Activated naive CD8-positive, alpha-beta T cell treated with anti-CD3 and anti-CD28 coated beads, Interleukin-2, amount 10 ng/mL, durations not matched to agents 7 days and 5 days (primary cell): ENCODE measurements around the gene CACNA1S. TPM values are rescaled to one million over a fixed set of nuclear protein-coding genes. Genes with fewer than 3 reads are reported as not detected.

Experiments used
- ATAC-seq: fragments of 150-1000 bp; cut with Tn5 transposase; one replicate; pipeline ENCODE4 v1.10.0; 2021; ENCODE audit warnings: low read depth, moderate library complexity
- POLR2A ChIA-PET: fragments of 350-600 bp; sonication (Branson Sonifier 250); formaldehyde crosslinking; loops from one replicate; lab custom pipeline; 2021; ENCODE audit warnings: antibody characterized with exemption; lab: Charles Lee
- DNase-seq: peaks from one replicate; pipeline ENCODE4 v3.0.0; 2021
- H3K27ac Mint-ChIP-seq: one replicate; pipeline ENCODE4 v1.8.0; 2022; ENCODE audit warnings: mild to moderate bottlenecking, mixed read lengths
- H3K27me3 Mint-ChIP-seq: one replicate; pipeline ENCODE4 v1.8.0; 2022; ENCODE audit warnings: mild to moderate bottlenecking, moderate library complexity, mixed read lengths
- H3K36me3 Mint-ChIP-seq: one replicate; pipeline ENCODE4 v1.8.0; 2021; ENCODE audit warnings: mild to moderate bottlenecking, mixed read lengths
- H3K4me1 Mint-ChIP-seq: one replicate; pipeline ENCODE4 v1.8.0; 2021; ENCODE audit warnings: mixed read lengths
- H3K4me3 Mint-ChIP-seq: one replicate; pipeline ENCODE4 v1.8.0; 2022; ENCODE audit warnings: mild to moderate bottlenecking, moderate library complexity, mixed read lengths
- H3K9me3 Mint-ChIP-seq: one replicate; pipeline ENCODE4 v1.8.0; 2021; ENCODE audit warnings: mixed read lengths
- total RNA-seq, 2 experiments: library from RNA; stranded (reverse); gene quantifications; one replicate each; pipeline ENCODE4 v1.2.3, GENCODE V29; 2021

Gene CACNA1S
- total RNA-seq, 2 experiments from 2014 or later = not detected

DNA sequence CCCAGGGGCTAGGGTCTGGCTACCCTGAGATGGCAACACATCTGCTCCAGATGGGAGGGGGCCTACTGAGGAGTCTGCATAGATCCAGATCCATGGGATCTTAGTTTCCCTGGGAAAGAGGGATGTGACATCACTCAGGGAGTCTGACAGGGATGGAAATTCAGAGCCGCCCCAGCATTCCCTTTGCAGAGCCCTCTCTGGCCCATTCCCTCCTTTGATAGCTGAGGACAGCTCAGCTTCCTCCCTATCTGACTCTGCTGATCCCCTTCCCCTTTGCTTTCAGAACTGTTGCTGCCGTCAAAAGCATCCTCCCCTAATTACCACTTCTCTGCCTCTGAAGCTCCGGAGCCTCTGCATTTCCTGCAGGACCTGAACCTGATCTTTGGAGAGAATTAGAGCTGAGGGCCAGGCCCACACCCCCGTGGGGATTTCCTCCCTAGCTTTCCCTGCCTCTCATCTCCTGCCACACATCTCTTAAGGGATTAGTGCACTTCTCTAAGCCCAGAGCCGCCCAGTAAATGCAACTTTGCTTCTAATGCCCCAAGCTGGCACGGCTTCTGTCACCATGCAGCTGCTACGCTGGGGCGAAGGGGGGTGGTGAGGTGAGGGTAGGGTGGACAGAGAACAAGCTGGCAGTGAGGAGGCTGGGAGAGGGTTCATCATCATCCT is 24.3 kb upstream of the CACNA1S start:
- Mint-ChIP-seq H3K27ac (no peak overlapping the region), H3K36me3 (no peaks in the 10 kb centered on the region)
- POLR2A ChIA-PET = interaction anchor here (0.7 kb wide), 1 partner anchor 10 kb away, joined by 3 read pairs; no protein-coding TSS in a partner anchor

DNA sequence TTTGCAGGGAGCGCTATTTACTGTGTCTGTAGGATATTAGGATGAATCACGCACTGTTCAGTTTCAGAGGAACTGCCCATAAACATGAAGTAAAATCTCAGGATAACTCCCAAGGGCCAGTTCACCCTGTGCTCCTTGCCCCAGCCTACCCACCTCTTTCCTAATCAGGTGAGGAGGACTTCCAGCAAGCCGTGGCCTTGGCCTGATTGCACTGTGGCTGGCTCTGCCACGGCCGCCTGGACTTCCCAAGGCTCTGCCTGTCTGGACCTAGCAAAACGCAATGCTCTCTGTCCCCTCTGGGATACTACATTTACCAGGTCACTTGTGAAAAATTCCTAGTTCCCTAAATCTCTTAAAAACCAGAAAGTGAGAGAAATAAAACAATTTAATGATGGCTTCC is 22.2 kb upstream of the CACNA1S start:
- POLR2A ChIA-PET = no interaction called here
- H3K9me3 Mint-ChIP-seq = no peaks in the 10 kb centered on the region
- no peaks in the 10 kb centered on the region for H3K27me3 Mint-ChIP-seq
- DNase-seq = no peak
- ATAC-seq = no peak
- H3K27ac Mint-ChIP-seq = no peak overlapping the region
- H3K36me3 Mint-ChIP-seq = no peaks in the 10 kb centered on the region
- H3K4me1 Mint-ChIP-seq = no peaks in the 10 kb centered on the region
- no peak overlapping the region for H3K4me3 Mint-ChIP-seq

More for the DNA sequence above, 24.3 kb upstream of the CACNA1S start:
- Mint-ChIP-seq H3K9me3 (no peaks in the 10 kb centered on the region), H3K4me3 (no peak overlapping the region), H3K27me3 (no peaks in the 10 kb centered on the region), H3K4me1 (no peaks in the 10 kb centered on the region)
- ATAC-seq (no peak), DNase-seq (no peak)

DNA sequence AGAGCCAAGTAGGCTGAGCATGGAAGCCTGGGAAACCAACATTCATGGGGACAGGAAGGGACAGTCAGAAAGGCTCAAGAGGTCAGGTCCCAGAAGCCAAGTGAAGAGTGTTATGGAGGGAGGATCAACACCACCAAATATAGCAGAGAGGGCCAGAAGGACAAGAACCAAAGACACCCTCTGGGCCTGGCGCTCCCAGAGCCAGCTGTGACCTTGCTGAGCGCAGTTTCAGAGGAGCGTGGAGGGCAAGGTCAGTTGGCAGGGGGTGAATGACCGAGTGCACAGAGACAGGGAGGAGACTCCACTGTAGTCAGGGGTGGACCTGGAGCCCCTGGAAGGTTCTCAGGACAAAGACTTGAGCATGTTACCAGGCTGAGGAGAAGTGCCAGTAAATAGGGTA is 19.2 kb upstream of the CACNA1S start:
- H3K9me3 Mint-ChIP-seq = no peaks in the 10 kb centered on the region
- no peaks in the 10 kb centered on the region for H3K27me3 Mint-ChIP-seq
- POLR2A ChIA-PET = no interaction called here
- H3K4me1 Mint-ChIP-seq = no peaks in the 10 kb centered on the region
- H3K36me3 Mint-ChIP-seq = no peaks in the 10 kb centered on the region
- ATAC-seq (no peak), DNase-seq (no peak)
- no peak overlapping the region for H3K27ac Mint-ChIP-seq
- H3K4me3 Mint-ChIP-seq = no peak overlapping the region

DNA sequence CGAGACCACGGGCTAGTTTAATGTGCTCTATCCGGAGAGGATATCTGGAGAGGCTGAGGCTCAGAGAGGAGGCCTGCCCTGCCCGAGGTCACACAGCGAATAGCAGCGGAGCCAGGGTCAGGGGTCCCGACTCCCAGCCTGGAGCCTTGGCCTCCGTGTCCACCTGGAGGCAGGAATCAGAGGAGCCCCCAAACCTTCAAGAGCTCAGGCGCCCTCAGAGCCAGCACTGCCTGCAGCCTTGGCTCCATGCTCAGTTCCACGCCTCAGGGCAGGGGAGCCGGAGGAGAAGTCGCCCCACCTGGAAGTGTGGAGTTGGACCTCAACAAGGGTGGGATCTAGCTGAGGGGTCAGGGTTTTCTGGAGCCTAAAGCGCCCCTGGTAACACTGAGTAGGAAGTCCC is 16.7 kb upstream of the CACNA1S start:
- DNase-seq = no peak
- H3K27me3 Mint-ChIP-seq = peaks cover 8% of the 10 kb centered on the region
- no peaks in the 10 kb centered on the region for H3K36me3 Mint-ChIP-seq
- H3K4me3 Mint-ChIP-seq = no peak overlapping the region
- no peaks in the 10 kb centered on the region for H3K4me1 Mint-ChIP-seq
- H3K27ac Mint-ChIP-seq = no peak overlapping the region
- H3K9me3 Mint-ChIP-seq = no peaks in the 10 kb centered on the region
- no peak for ATAC-seq
- POLR2A ChIA-PET = no interaction called here

DNA sequence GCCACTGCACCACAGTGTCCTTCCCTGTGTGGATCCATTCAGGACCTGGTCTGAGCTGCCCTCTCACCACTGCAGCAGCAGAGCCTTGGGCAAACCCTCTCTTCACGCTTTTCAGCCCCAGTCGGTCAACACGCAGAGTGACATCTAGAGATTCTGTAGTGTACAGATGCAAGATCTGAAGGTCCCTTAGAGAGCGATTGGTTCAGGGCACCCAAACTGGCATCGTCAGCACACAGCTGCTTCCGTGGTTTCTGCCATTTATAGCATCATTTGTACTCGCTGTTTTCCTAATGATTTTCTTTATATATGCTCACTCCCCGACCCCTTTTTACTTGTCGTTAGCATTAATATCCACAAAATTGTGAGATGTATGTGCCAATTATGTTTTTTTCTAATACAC is 16.2 kb upstream of the CACNA1S start:
- H3K27ac Mint-ChIP-seq = no peak overlapping the region
- H3K4me1 Mint-ChIP-seq = no peaks in the 10 kb centered on the region
- H3K27me3 Mint-ChIP-seq = peaks cover 12% of the 10 kb centered on the region
- ATAC-seq (no peak), DNase-seq (no peak)
- H3K4me3 Mint-ChIP-seq = no peak overlapping the region
- no peaks in the 10 kb centered on the region for H3K36me3 Mint-ChIP-seq
- no peaks in the 10 kb centered on the region for H3K9me3 Mint-ChIP-seq
- POLR2A ChIA-PET = no interaction called here

DNA sequence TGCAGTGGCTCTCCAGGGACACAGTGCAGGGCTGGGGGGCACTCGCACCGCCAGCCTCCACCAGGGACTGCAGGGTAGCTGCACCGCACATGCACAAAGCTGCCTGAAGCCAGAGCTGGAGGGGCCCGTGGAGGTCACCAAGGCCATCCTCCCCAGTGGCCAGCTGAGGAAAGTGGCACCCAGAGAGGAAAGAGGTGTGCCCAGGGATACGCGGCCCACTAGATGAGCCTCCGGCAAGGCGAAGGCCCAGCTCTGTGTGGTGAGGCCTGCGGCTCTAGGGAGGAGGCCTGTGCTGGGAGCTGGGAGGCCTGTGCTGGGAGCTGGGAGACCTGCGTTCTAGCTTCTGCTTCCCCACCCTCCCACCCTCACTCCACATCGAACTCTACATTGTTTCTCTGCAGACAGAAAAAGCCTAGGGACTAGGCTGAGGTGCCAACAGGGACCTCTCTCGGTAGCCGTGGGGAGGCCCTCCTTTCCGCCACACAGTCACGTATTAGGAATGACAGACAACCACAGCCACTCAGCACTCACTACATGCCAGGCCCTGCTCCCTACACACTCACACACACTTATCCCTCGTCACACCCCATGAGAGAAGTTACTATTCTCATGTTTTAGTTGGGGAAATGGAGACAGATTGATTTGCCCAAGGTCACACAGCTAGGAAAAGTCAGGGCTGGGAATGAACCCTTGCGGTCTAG is 15.7 kb upstream of the CACNA1S start:
- no peak for DNase-seq

DNA sequence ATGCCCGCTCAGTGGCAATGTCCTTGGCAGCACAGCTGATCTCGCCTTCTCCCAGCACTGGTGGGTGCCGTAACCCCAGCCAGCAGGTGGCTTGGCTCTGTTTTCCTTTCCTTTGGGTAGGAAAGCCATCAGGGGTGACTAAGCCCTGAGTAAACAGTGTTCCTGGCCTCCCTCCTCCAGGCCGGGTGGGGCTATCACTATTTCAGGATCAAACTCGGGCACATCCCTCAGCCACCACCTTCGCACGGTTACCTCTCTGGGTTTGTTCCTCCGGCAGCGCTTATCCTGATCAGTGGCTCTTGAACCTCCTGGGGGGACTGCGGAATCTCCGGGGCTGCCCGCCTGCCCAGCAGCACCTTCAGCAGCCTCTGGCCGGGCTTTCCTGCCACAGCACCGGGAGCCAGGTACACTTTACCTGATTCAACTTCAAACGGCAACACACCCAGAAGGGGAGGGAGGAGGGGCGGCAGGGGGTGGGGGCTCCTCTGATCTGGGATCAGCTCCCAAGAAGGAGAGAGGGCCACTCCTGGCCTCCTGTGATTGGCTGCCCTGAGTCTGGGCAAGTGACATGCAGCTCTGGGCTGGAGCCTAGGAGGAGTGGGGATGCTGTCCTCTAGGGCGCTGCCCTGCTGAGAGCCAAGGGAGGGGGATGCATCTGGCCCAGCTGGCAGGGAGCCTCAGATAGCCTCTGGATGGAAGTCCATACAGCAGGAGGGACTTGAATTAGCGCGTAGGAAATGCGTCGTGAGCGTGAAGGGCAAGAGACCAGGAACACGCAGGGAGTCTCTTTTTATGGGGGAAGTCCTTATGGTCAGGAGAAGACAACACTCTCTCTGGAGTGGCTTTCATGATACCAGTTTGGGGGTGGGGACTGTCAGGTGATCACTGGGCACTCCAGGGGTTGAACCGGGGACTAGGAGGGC is 14.9 kb upstream of the CACNA1S start, which contains the start of gene ASCL5:
ASCL5 (minus strand) TSS at position 353 of the 923 bp plus-strand sequence. CDS start 11,812 bp downstream, outside the sequence.
- no peak within 1 kb of the TSS for H3K4me3 Mint-ChIP-seq
- ATAC-seq (no peak), DNase-seq (no peak)
- POLR2A ChIA-PET = no interaction called here
- H3K27me3 Mint-ChIP-seq = peaks cover 15% of the 10 kb centered on the region
- no peaks in the 10 kb centered on the region for H3K36me3 Mint-ChIP-seq
- H3K9me3 Mint-ChIP-seq = no peaks in the 10 kb centered on the region
- H3K27ac Mint-ChIP-seq = no peak within 1 kb of the TSS
- H3K4me1 Mint-ChIP-seq = no peaks in the 10 kb centered on the region

More for the DNA sequence above, 15.7 kb upstream of the CACNA1S start:
- Mint-ChIP-seq H3K36me3 (no peaks in the 10 kb centered on the region), H3K4me3 (no peak overlapping the region), H3K9me3 (no peaks in the 10 kb centered on the region), H3K27me3 (peaks cover 14% of the 10 kb centered on the region), H3K27ac (no peak overlapping the region), H3K4me1 (no peaks in the 10 kb centered on the region)
- POLR2A ChIA-PET = no interaction called here
- ATAC-seq = no peak

DNA sequence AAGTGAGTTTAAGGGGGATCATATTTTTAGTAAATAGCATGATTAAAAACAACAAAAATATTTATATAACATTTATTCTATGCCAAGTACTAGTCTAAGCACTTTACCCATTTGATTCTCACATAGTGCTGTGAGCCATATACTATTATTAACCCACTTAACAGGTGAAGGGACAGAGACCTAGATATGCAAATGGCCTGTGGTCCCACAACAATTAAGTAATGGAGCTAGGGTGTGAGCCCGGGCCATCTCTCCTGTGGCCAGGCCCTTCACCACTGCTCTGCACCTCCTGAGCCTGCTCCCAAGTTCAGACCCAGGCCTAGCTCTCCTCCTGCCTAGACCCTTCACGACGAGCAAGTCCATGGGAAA is 14.2 kb upstream of the CACNA1S start:
- POLR2A ChIA-PET = no interaction called here
- Mint-ChIP-seq H3K4me1 (no peaks in the 10 kb centered on the region), H3K9me3 (no peaks in the 10 kb centered on the region), H3K36me3 (no peaks in the 10 kb centered on the region), H3K27me3 (peaks cover 17% of the 10 kb centered on the region), H3K27ac (no peak overlapping the region), H3K4me3 (no peak overlapping the region)
- ATAC-seq (no peak), DNase-seq (no peak)

DNA sequence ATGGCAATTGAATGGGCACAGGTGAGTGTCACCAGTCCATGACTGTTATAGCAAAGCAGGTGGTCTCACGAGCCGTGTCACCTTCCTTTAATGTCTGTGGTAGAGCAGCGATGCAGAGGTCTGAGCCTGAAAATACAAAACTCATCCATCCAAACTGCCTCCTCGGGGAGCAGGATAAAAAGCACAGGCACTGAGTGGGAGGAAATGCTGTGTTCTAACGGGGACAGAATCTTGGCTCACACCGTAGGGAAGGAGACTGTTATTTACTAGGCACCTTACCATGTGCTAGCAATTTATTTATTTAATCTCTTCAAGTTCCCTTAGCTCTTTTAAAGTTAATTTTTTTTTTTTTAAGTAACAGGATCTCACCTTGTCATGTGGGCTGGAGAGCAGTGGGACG is 13.6 kb upstream of the CACNA1S start:
- no peaks in the 10 kb centered on the region for H3K36me3 Mint-ChIP-seq
- DNase-seq = no peak
- POLR2A ChIA-PET = no interaction called here
- no peak for ATAC-seq
- H3K9me3 Mint-ChIP-seq = no peaks in the 10 kb centered on the region
- peaks cover 17% of the 10 kb centered on the region for H3K27me3 Mint-ChIP-seq
- H3K27ac Mint-ChIP-seq = no peak overlapping the region
- no peak overlapping the region for H3K4me3 Mint-ChIP-seq
- H3K4me1 Mint-ChIP-seq = no peaks in the 10 kb centered on the region

DNA sequence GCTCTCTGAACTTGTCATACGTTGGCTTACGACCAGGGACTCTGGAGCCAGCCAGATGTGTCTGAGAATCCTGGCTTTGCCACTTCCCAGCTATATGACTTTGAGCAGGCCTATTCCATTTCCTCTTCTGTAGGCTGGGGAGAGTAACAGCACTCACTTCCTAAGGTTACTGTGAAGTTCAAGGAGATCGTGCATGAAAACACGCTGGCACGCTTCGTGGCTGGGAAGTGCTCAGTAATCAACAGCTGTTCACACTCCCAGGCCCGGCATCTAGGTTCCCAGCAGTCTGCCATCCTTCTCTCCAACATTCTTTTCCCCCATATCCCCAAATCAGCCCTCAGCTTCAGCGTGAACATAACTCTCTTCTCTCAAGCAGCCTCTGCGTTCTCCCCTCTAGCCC is 12.8 kb upstream of the CACNA1S start:
- Mint-ChIP-seq H3K9me3 (no peaks in the 10 kb centered on the region), H3K36me3 (no peaks in the 10 kb centered on the region), H3K27me3 (peaks cover 17% of the 10 kb centered on the region), H3K4me3 (no peak overlapping the region), H3K27ac (no peak overlapping the region), H3K4me1 (no peaks in the 10 kb centered on the region)
- ATAC-seq (no peak), DNase-seq (no peak)
- POLR2A ChIA-PET = no interaction called here

DNA sequence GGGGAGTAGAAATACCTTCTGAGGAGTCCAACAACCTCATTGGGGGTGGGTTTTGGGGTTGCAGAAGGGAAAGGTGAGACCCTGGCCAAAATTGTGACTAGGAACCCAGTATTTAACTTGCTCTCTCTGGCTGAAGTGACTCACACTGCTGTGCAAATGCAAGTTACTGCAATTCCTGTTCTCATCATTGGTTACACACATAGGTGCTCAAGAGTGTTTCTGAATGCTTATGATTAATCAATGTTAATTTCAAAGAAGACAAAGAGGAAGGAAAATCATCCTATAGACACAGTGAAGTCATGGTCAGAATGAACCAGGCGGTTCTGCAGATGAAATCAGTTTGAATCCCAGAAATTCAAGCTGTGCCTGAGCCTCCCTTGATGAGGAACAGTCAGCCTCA is 11.6 kb upstream of the CACNA1S start:
- ATAC-seq = no peak
- peaks cover 17% of the 10 kb centered on the region for H3K27me3 Mint-ChIP-seq
- H3K4me1 Mint-ChIP-seq = peaks cover 2% of the 10 kb centered on the region
- H3K27ac Mint-ChIP-seq = no peak overlapping the region
- no peaks in the 10 kb centered on the region for H3K9me3 Mint-ChIP-seq
- POLR2A ChIA-PET = no interaction called here
- H3K4me3 Mint-ChIP-seq = no peak overlapping the region
- H3K36me3 Mint-ChIP-seq = no peaks in the 10 kb centered on the region
- no peak for DNase-seq

DNA sequence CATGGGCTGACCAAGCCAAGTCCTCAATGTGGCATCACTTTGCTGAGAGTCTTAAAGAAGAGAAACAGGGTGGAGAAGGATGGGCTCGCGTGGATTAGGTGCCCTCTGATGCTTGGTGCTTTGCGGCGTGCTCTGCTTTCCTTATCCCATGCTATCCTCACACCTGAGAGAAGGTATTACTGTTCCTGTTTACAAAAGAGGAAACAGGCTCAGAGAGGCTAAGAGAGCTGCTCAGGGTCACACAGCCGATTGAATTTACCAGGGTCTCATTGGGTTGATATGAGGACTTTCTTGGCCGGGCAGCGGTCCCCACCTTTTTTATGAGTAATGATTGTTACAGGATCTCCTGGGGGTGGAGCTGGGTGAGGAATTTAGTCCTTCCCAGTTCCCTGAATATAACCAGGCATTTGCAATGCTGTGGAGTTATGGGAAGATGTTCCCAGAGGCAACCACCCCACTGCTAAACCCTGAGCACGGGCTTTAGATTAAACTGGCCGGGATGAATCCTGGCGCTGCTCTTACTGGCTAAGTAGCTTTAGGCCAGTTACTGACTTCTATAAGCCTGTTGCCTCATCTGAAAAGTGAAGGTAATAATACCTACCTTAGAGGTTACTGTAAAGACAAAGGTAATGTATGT is 10.2 kb upstream of the CACNA1S start:
- Mint-ChIP-seq H3K4me3 (no peak overlapping the region), H3K9me3 (no peaks in the 10 kb centered on the region), H3K27ac (no peak overlapping the region), H3K36me3 (no peaks in the 10 kb centered on the region), H3K27me3 (peaks cover 22% of the 10 kb centered on the region), H3K4me1 (peaks cover 2% of the 10 kb centered on the region)
- no peak for ATAC-seq
- no peak for DNase-seq
- POLR2A ChIA-PET = no interaction called here
